PFSK-1 (cell line): ENCODE results near the gene PLSCR2.

ENCODE experiments used
- FOXP2 ChIP-seq: optimal IDR thresholded peaks from 2 replicates; pipeline ENCODE3; 2011; ENCODE audit warnings: borderline replicate concordance, control low read depth, inconsistent platforms; ENCODE audit not compliant: insufficient read depth; ENCODE audit errors: extremely low read length, extremely low read depth
- POLR2AphosphoS5 ChIP-seq: IDR thresholded peaks from 2 replicates; pipeline ENCODE4 v1.6.1; 2012; ENCODE audit warnings: low read depth, mild to moderate bottlenecking, control low read depth, low read length, moderate library complexity
- REST ChIP-seq, 2 experiments: IDR thresholded peaks; 2 replicates each; pipeline versions ENCODE4 v1.6.1 to v1.8.0; 2011 to 2012; ENCODE audit warnings: low read depth in 2 of 2, low read length in 2 of 2, control low read depth in 1 of 2, inconsistent platforms in 1 of 2, mild to moderate bottlenecking in 1 of 2, moderate library complexity in 1 of 2; ENCODE audit not compliant: insufficient read depth in 1 of 2
- SIN3A ChIP-seq: IDR thresholded peaks from 2 replicates; pipeline ENCODE4 v1.6.1; 2012; ENCODE audit warnings: mild to moderate bottlenecking, low read length, moderate library complexity, borderline replicate concordance; ENCODE audit not compliant: insufficient read depth
- TAF1 ChIP-seq: IDR thresholded peaks from 2 replicates; pipeline ENCODE4 v1.6.1; 2012; ENCODE audit warnings: low read length, control low read depth, borderline replicate concordance; ENCODE audit not compliant: insufficient read depth

PLSCR2 gene

GRCh38 chr3:146395164-146395563 is 74.2 kb downstream of the PLSCR2 start:
- TF ChIP-seq TAF1 (no peak), SIN3A (no peak), REST (IDR thresholded peaks at IDR 0.05; ENCODE audit: insufficient read depth in 1 of 2, low read depth in 2 of 2, low read length in 2 of 2) (no peak), FOXP2 (no peak), POLR2AphosphoS5 (no peak)

- TF ChIP-seq SIN3A (no peak), REST (IDR thresholded peaks at IDR 0.05; ENCODE audit: insufficient read depth in 1 of 2, low read depth in 2 of 2, low read length in 2 of 2) (no peak), FOXP2 (no peak), TAF1 (no peak), POLR2AphosphoS5 (no peak)
Measured at GRCh38 chr3:146390957-146391356, 78.4 kb downstream of the PLSCR2 start.

- TF ChIP-seq POLR2AphosphoS5 (no peak), FOXP2 (no peak), SIN3A (no peak), TAF1 (no peak), REST (IDR thresholded peaks at IDR 0.05; ENCODE audit: insufficient read depth in 1 of 2, low read depth in 2 of 2, low read length in 2 of 2) (no peak)
Measured at GRCh38 chr3:146390006-146390772, 79.2 kb downstream of the PLSCR2 start.

DNA sequence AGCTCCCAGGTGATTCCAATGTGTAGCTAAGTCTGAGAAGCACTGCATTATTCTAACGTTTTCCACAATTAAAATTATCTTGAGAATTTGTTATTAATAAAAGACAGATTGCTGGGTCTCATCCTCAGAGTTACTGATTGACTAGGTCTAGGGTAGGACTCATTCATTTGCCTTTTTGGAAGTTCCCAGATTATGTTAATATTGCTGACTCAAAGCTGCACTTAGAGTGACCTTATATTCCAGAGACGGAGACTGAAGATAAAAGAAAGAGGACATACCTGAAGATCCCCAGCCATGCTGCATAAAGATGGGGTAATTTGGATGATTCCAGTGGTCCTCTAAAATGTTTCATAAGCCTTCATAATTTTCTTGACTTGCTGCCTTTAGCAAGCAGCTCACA is 81.8 kb downstream of the PLSCR2 start:
- TF ChIP-seq SIN3A (no peak), POLR2AphosphoS5 (no peak), TAF1 (no peak), FOXP2 (no peak), REST (IDR thresholded peaks at IDR 0.05; ENCODE audit: insufficient read depth in 1 of 2, low read depth in 2 of 2, low read length in 2 of 2) (no peak)

- no peak for TF ChIP-seq REST (IDR thresholded peaks at IDR 0.05; ENCODE audit: insufficient read depth in 1 of 2, low read depth in 2 of 2, low read length in 2 of 2)
- no peak for TF ChIP-seq FOXP2
- TF ChIP-seq SIN3A: no peak
- TF ChIP-seq TAF1: no peak
- TF ChIP-seq POLR2AphosphoS5: no peak
Measured at GRCh38 chr3:146386936-146387335, 82.4 kb downstream of the PLSCR2 start.
